Esophagus squamous epithelium (tissue), 4 donors: ENCODE results near the gene SLC4A4.

Experiments
- CTCF ChIP-seq, 6 experiments: fragments of 450-650 bp in 4 of 6; fragments of 200-600 bp in 2 of 6; sonication (generic) in 2 of 6; IDR thresholded peaks; one replicate each; pipeline ENCODE4 v1.5.1; 2016 to 2019; ENCODE audit warnings: antibody characterized with exemption in 6 of 6, mild to moderate bottlenecking in 4 of 6, moderate library complexity in 4 of 6
- POLR2A ChIP-seq, 4 donors: fragments of 450-650 bp; IDR thresholded peaks; one replicate each; pipeline ENCODE4 v1.6.1; 2017; ENCODE audit warnings: antibody characterized with exemption in 4 of 4, mild to moderate bottlenecking in 4 of 4, moderate library complexity in 3 of 4

GRCh38 chr4:71501992-71502391, 163.2 kb downstream of the SLC4A4 start:
- no peak for TF ChIP-seq CTCF (IDR thresholded peaks at IDR 0.05)
- TF ChIP-seq POLR2A (IDR thresholded peaks at IDR 0.05): no peak
